Panc1 (cell line): ENCODE measurements around the gene CDC42BPA.

Source experiments
- CTCF ChIP-seq: fragments of 450-650 bp; IDR thresholded peaks from 2 replicates; pipeline ENCODE4 v1.5.1; 2017; ENCODE audit warnings: mild to moderate bottlenecking
- POLR2AphosphoS5 ChIP-seq: IDR thresholded peaks from 2 replicates; pipeline ENCODE4 v1.6.1; 2012; ENCODE audit warnings: mild to moderate bottlenecking, low read depth, low read length, moderate library complexity
- SIN3A ChIP-seq: IDR thresholded peaks from 2 replicates; pipeline ENCODE4 v1.6.1; 2012; ENCODE audit warnings: low read depth, mild to moderate bottlenecking, low read length, moderate library complexity, borderline replicate concordance; ENCODE audit not compliant: insufficient read depth
- TF ChIP-seq, protein P1 (sequence below), 2 experiments: IDR thresholded peaks; 2 replicates each; pipeline ENCODE4 v1.6.1; 2011 to 2012; ENCODE audit warnings: low read depth in 2 of 2, control low read depth in 1 of 2, low read length in 1 of 2, mild to moderate bottlenecking in 1 of 2, moderate library complexity in 1 of 2; ENCODE audit not compliant: insufficient read depth in 1 of 2

DNA sequence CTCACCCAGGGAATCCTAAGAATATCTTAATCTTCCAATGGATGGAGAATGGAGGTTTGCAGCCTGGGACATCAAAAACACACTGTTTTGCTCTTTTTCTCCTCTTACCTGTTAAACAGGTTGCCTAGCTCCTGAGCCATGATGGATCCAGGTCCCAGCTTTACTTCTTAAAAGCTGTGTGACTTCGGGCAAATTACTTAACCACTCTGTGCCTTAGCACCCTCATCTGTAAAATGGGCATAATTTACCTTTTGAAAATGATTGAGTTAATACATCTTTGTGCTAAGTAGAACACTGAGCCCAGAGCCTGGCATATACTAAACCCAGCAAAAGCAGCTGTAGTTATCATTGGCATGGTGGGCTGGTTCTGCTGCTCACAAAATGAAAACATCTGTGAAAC is 368.0 kb downstream of the CDC42BPA start:
- TF ChIP-seq, protein P1, sequence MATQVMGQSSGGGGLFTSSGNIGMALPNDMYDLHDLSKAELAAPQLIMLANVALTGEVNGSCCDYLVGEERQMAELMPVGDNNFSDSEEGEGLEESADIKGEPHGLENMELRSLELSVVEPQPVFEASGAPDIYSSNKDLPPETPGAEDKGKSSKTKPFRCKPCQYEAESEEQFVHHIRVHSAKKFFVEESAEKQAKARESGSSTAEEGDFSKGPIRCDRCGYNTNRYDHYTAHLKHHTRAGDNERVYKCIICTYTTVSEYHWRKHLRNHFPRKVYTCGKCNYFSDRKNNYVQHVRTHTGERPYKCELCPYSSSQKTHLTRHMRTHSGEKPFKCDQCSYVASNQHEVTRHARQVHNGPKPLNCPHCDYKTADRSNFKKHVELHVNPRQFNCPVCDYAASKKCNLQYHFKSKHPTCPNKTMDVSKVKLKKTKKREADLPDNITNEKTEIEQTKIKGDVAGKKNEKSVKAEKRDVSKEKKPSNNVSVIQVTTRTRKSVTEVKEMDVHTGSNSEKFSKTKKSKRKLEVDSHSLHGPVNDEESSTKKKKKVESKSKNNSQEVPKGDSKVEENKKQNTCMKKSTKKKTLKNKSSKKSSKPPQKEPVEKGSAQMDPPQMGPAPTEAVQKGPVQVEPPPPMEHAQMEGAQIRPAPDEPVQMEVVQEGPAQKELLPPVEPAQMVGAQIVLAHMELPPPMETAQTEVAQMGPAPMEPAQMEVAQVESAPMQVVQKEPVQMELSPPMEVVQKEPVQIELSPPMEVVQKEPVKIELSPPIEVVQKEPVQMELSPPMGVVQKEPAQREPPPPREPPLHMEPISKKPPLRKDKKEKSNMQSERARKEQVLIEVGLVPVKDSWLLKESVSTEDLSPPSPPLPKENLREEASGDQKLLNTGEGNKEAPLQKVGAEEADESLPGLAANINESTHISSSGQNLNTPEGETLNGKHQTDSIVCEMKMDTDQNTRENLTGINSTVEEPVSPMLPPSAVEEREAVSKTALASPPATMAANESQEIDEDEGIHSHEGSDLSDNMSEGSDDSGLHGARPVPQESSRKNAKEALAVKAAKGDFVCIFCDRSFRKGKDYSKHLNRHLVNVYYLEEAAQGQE (IDR thresholded peaks at IDR 0.05; ENCODE audit: insufficient read depth in 1 of 2, low read depth in 2 of 2, low read length in 1 of 2), result no peak
- TF ChIP-seq CTCF, result no peak
- TF ChIP-seq SIN3A, result no peak
- TF ChIP-seq POLR2AphosphoS5, result no peak
